ENCODE data around the gene HS3ST2.
"Not testable (repeated sequence)": the region's sequence is repeated elsewhere in the genome, so short reads cannot be mapped to it uniquely, and the experiment has no call there.

Gene HS3ST2

GRCh38 chr16:22879466-22879865 is 65.5 kb downstream of the HS3ST2 start:
- DNase-seq (ENCODE audit: low read depth) = no peak

GRCh38 chr16:22882981-22883380 is 69.0 kb downstream of the HS3ST2 start:
- DNase-seq (ENCODE audit: low read depth) = no peak

- no peak for DNase-seq (ENCODE audit: low read depth)
Measured at GRCh38 chr16:22885951-22886350, 72.0 kb downstream of the HS3ST2 start.

GRCh38 chr16:22886927-22887326 is 73.0 kb downstream of the HS3ST2 start:
- no peak for DNase-seq (ENCODE audit: low read depth)

GRCh38 chr16:22887445-22887844 is 73.5 kb downstream of the HS3ST2 start:
- no peak for DNase-seq (ENCODE audit: low read depth)

GRCh38 chr16:22888791-22889190 is 74.8 kb downstream of the HS3ST2 start:
- DNase-seq (ENCODE audit: low read depth) = no peak

GRCh38 chr16:22890976-22891375 is 77.0 kb downstream of the HS3ST2 start:
- no peak for DNase-seq (ENCODE audit: low read depth)

- no peak for DNase-seq (ENCODE audit: low read depth)
Measured at GRCh38 chr16:22897184-22897583, 83.2 kb downstream of the HS3ST2 start.

GRCh38 chr16:22898131-22898530 is 84.2 kb downstream of the HS3ST2 start:
- no peak for DNase-seq (ENCODE audit: low read depth)

GRCh38 chr16:22898874-22899348 is 84.9 kb downstream of the HS3ST2 start:
- DNase-seq (ENCODE audit: low read depth) = peak; percentile 30

- not testable (repeated sequence) for DNase-seq (ENCODE audit: low read depth)
Measured at GRCh38 chr16:22899567-22899966, 85.6 kb downstream of the HS3ST2 start.

GRCh38 chr16:22900863-22901262 is 86.9 kb downstream of the HS3ST2 start:
- no peak for DNase-seq (ENCODE audit: low read depth)

- no peak for DNase-seq (ENCODE audit: low read depth)
Measured at GRCh38 chr16:22901563-22901962, 87.6 kb downstream of the HS3ST2 start.

GRCh38 chr16:22903716-22904115 is 89.8 kb downstream of the HS3ST2 start:
- DNase-seq (ENCODE audit: low read depth) = no peak

- DNase-seq (ENCODE audit: low read depth) = no peak
Measured at GRCh38 chr16:22912654-22913053, 98.7 kb downstream of the HS3ST2 start.

- DNase-seq (ENCODE audit: low read depth) = no peak
Measured at GRCh38 chr16:22915003-22915402, 101.0 kb downstream of the HS3ST2 start.

- DNase-seq (ENCODE audit: low read depth) = no peak
Measured at GRCh38 chr16:22923491-22923890, 109.5 kb downstream of the HS3ST2 start.

- no peak for DNase-seq (ENCODE audit: low read depth)
Measured at GRCh38 chr16:22924492-22924891, 110.5 kb downstream of the HS3ST2 start.

- DNase-seq (ENCODE audit: low read depth) = no peak
Measured at GRCh38 chr16:22926105-22926751, 112.3 kb downstream of the HS3ST2 start.

GRCh38 chr16:22927306-22927705 is 113.3 kb downstream of the HS3ST2 start:
- no peak for DNase-seq (ENCODE audit: low read depth)

- no peak for DNase-seq (ENCODE audit: low read depth)
Measured at GRCh38 chr16:22928882-22929435, 115.0 kb downstream of the HS3ST2 start.

GRCh38 chr16:22929461-22929860 is 115.5 kb downstream of the HS3ST2 start:
- no peak for DNase-seq (ENCODE audit: low read depth)

- no peak for DNase-seq (ENCODE audit: low read depth)
Measured at GRCh38 chr16:22932032-22932771, 118.2 kb downstream of the HS3ST2 start.
